Measurements from ENCODE around the gene GPR55.

GRCh38 chr2:230893338-230893737 is 31.7 kb downstream of the GPR55 start:
- TF ChIP-seq CTCF (IDR thresholded peaks at IDR 0.05) (no peak), POLR2A (IDR thresholded peaks at IDR 0.05) (no peak)
